IMR-90 (cell line): Measurements from ENCODE around the gene PAQR5.

Source experiments
- CHD1 ChIP-seq: IDR thresholded peaks from 2 replicates; pipeline ENCODE4 v1.6.1; 2012; ENCODE audit warnings: low read depth, low read length, improper control_type of control experiment
- MAFK ChIP-seq: IDR thresholded peaks from 2 replicates; pipeline ENCODE4 v1.6.1; 2012; ENCODE audit warnings: low read depth, low read length, improper control_type of control experiment
- MAZ ChIP-seq: IDR thresholded peaks from 2 replicates; pipeline ENCODE4 v1.6.1; 2012; ENCODE audit warnings: low read depth, mild to moderate bottlenecking, low read length, improper control_type of control experiment, moderate library complexity, borderline replicate concordance
- POLR2A ChIP-seq: IDR thresholded peaks from 2 replicates; pipeline ENCODE4 v1.6.1; 2012; ENCODE audit warnings: mild to moderate bottlenecking, low read depth, low read length
- SMC3 ChIP-seq: fragments of 150-350 bp; IDR thresholded peaks from 2 replicates; pipeline ENCODE4 v1.6.1; 2016; ENCODE audit warnings: low read depth, mild to moderate bottlenecking, antibody characterized with exemption, low read length, moderate library complexity
- TF ChIP-seq, protein P1 (sequence below): conservative IDR thresholded peaks from 2 replicates; pipeline ENCODE4 v1.5.1; 2012; ENCODE audit warnings: mild to moderate bottlenecking, low read depth, low read length, improper control_type of control experiment

DNA sequence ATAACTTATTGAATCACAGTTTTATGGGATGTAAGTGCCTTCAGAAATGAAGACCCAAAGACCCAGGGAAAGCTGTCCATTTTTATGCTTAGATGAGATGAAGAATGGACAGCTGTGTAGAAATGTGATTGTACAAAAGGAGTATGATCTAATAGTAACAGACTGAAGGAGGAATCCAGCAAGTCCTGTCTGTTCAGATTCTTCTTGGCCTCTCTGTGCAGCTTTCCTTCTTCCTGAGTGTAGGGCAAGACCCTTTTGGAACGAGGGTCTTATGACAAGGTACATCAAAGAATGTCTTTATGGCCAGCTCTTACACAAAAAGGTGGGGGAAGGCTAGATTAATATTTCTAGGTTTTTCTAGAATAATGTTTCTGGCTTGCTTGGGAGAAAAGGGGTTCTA lies 114.0 kb downstream of the PAQR5 start:
- TF ChIP-seq, protein P1, sequence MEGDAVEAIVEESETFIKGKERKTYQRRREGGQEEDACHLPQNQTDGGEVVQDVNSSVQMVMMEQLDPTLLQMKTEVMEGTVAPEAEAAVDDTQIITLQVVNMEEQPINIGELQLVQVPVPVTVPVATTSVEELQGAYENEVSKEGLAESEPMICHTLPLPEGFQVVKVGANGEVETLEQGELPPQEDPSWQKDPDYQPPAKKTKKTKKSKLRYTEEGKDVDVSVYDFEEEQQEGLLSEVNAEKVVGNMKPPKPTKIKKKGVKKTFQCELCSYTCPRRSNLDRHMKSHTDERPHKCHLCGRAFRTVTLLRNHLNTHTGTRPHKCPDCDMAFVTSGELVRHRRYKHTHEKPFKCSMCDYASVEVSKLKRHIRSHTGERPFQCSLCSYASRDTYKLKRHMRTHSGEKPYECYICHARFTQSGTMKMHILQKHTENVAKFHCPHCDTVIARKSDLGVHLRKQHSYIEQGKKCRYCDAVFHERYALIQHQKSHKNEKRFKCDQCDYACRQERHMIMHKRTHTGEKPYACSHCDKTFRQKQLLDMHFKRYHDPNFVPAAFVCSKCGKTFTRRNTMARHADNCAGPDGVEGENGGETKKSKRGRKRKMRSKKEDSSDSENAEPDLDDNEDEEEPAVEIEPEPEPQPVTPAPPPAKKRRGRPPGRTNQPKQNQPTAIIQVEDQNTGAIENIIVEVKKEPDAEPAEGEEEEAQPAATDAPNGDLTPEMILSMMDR: no peak
- TF ChIP-seq POLR2A (no peak), CHD1 (no peak), SMC3 (no peak), MAFK (no peak), MAZ (no peak)
